ENCODE results near the gene E2F7.

The E2F7 gene

DNA sequence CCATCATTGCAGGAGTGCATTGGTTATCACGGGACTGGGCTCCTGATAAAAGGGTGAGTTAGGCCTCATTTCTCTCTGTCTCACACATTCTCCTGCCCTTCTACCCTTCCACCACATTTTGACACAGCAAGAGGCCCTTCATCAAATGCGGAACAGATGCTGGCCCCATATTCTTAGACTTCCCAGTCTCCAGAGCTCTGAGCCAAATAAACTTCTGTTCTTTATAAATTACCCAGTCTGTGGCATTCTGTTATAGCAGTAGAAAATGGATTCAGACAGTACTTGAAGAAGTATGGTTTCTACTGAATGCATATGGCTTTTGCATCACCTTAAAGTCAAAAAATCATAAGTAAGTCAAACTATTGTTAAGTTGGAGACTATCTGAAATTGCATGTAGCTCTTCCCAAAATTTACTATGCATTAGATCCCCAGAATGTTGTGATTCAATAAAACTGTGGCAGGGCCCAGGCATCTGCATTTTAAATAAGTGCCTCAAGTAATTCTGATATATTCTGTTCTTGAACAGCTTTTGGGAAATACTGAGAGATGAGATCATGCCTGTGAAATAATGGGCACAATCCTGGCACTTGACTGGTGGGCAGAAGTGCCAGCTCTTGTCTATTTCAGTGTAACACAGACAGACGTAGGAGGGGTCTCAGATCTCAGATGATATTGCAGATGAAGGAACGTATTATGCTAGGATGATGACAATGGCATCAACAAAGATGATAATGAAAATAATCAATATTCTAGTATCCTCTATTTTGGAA lies 68.2 kb downstream of the E2F7 start:
- H3K9me2 ChIP-seq (replicated peaks; ENCODE audit: control insufficient read depth, low read length): no peaks in the 10 kb centered on the region
- TF ChIP-seq, protein P1, sequence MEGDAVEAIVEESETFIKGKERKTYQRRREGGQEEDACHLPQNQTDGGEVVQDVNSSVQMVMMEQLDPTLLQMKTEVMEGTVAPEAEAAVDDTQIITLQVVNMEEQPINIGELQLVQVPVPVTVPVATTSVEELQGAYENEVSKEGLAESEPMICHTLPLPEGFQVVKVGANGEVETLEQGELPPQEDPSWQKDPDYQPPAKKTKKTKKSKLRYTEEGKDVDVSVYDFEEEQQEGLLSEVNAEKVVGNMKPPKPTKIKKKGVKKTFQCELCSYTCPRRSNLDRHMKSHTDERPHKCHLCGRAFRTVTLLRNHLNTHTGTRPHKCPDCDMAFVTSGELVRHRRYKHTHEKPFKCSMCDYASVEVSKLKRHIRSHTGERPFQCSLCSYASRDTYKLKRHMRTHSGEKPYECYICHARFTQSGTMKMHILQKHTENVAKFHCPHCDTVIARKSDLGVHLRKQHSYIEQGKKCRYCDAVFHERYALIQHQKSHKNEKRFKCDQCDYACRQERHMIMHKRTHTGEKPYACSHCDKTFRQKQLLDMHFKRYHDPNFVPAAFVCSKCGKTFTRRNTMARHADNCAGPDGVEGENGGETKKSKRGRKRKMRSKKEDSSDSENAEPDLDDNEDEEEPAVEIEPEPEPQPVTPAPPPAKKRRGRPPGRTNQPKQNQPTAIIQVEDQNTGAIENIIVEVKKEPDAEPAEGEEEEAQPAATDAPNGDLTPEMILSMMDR (IDR thresholded peaks at IDR 0.05; ENCODE audit: low read depth, low read length, poor library complexity, severe bottlenecking): no peak
- TF ChIP-seq EZH2phosphoT487 (IDR thresholded peaks at IDR 0.05; ENCODE audit: borderline replicate concordance, low read length): no peak
- no peaks in the 10 kb centered on the region for H3K36me3 ChIP-seq (ENCODE audit: control insufficient read depth, low read length)

DNA sequence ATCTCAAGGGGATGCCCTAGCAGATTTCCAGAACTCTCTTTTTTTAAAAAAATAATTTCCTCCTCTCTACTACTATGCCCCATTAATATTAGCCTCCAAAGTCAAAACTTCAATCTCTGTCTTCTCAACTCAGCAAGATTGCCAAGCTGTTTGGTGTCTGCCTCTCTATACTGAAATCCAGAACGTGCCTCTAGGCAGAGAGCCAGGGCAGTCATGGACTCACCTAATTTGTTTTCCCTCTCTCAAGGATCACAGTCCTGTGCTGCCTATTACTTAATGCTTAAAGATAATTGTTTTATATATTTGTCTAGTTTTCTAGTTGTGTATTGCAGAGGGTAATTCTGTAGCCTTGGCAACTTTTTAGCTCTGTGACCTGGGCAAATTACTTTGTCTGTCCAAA lies 74.7 kb downstream of the E2F7 start:
- H3K9me2 ChIP-seq (replicated peaks; ENCODE audit: control insufficient read depth, low read length): no peaks in the 10 kb centered on the region
- no peak overlapping the region for H3K27ac ChIP-seq (ENCODE audit: low read depth, low read length)
- no peaks in the 10 kb centered on the region for H3K27me3 ChIP-seq (ENCODE audit: control insufficient read depth, low read length)
- no peak overlapping the region for H3K4me3 ChIP-seq (ENCODE audit: low read length)
- no peaks in the 10 kb centered on the region for H3K9me3 ChIP-seq (ENCODE audit: control insufficient read depth, insufficient read depth, low read length)
- no peaks in the 10 kb centered on the region for H4K20me1 ChIP-seq (ENCODE audit: control insufficient read depth, insufficient read depth, low read depth, low read length)
- TF ChIP-seq, protein P1 (IDR thresholded peaks at IDR 0.05; ENCODE audit: low read depth, low read length, poor library complexity, severe bottlenecking): no peak
- TF ChIP-seq EZH2phosphoT487 (IDR thresholded peaks at IDR 0.05; ENCODE audit: borderline replicate concordance, low read length): no peak
- H3K4me2 ChIP-seq (ENCODE audit: low read length): no peak overlapping the region
- H3K4me1 ChIP-seq (ENCODE audit: control insufficient read depth, low read length): no peaks in the 10 kb centered on the region
- no peaks in the 10 kb centered on the region for H3K79me2 ChIP-seq (ENCODE audit: control insufficient read depth, low read length)
- no peaks in the 10 kb centered on the region for H3F3A ChIP-seq (ENCODE audit: control insufficient read depth, insufficient read depth)
- H3K36me3 ChIP-seq (ENCODE audit: control insufficient read depth, low read length): no peaks in the 10 kb centered on the region

More for the DNA sequence above, 68.2 kb downstream of the E2F7 start:
- no peaks in the 10 kb centered on the region for H3K79me2 ChIP-seq (ENCODE audit: control insufficient read depth, low read length)
- H3F3A ChIP-seq (ENCODE audit: control insufficient read depth, insufficient read depth): no peaks in the 10 kb centered on the region
- no peaks in the 10 kb centered on the region for H3K4me1 ChIP-seq (ENCODE audit: control insufficient read depth, low read length)
- H4K20me1 ChIP-seq (ENCODE audit: control insufficient read depth, insufficient read depth, low read depth, low read length): no peaks in the 10 kb centered on the region
- H3K27ac ChIP-seq (ENCODE audit: low read depth, low read length): no peak overlapping the region
- no peaks in the 10 kb centered on the region for H3K9me3 ChIP-seq (ENCODE audit: control insufficient read depth, insufficient read depth, low read length)
- H3K27me3 ChIP-seq (ENCODE audit: control insufficient read depth, low read length): 0 out of 2 replicates have a peak, but pooled peaks cover 3% of the 10 kb centered on the region
- no peak overlapping the region for H3K4me3 ChIP-seq (ENCODE audit: low read length)
- H3K4me2 ChIP-seq (ENCODE audit: low read length): no peak overlapping the region

- Histone ChIP-seq H3K27ac (ENCODE audit: low read depth, low read length) (no peak overlapping the region), H3K27me3 (ENCODE audit: control insufficient read depth, low read length) (no peaks in the 10 kb centered on the region), H3K4me3 (ENCODE audit: low read length) (no peak overlapping the region), H3K4me2 (ENCODE audit: low read length) (no peak overlapping the region), H3K36me3 (ENCODE audit: control insufficient read depth, low read length) (no peaks in the 10 kb centered on the region), H3K4me1 (ENCODE audit: control insufficient read depth, low read length) (no peaks in the 10 kb centered on the region), H3F3A (ENCODE audit: control insufficient read depth, insufficient read depth) (no peaks in the 10 kb centered on the region), H4K20me1 (ENCODE audit: control insufficient read depth, insufficient read depth, low read depth, low read length) (no peaks in the 10 kb centered on the region), H3K9me2 (replicated peaks; ENCODE audit: control insufficient read depth, low read length) (no peaks in the 10 kb centered on the region), H3K79me2 (ENCODE audit: control insufficient read depth, low read length) (no peaks in the 10 kb centered on the region), H3K9me3 (ENCODE audit: control insufficient read depth, insufficient read depth, low read length) (no peaks in the 10 kb centered on the region)
- TF ChIP-seq EZH2phosphoT487 (IDR thresholded peaks at IDR 0.05; ENCODE audit: borderline replicate concordance, low read length): no peak
- TF ChIP-seq, protein P1 (IDR thresholded peaks at IDR 0.05; ENCODE audit: low read depth, low read length, poor library complexity, severe bottlenecking): no peak
Observed at GRCh38 chr12:76984566-76984965, 80.8 kb downstream of the E2F7 start.

All from DOHH2 (cell line).